Psoas muscle (tissue), 8 donors: ENCODE results near the gene MED25. TPM values are rescaled to one million over a fixed set of nuclear protein-coding genes. Genes with fewer than 3 reads are reported as not detected.

Experiments
- ATAC-seq, 4 donors: fragments of 200-7000 bp; cut with Tn5 transposase; one replicate each; pipeline ENCODE4 v1.9.1; 2020; ENCODE audit warnings: moderate library complexity in 3 of 4, mild to moderate bottlenecking in 2 of 4
- DNase-seq, 2 donors: peaks; one replicate each; pipeline ENCODE4 v3.0.0-alpha.2; 2020
- H3K27ac ChIP-seq: fragments of 200-600 bp; one replicate; pipeline ENCODE4 v1.8.0; 2022
- H3K27me3 ChIP-seq, 3 donors: fragments of 200-600 bp in 1 of 3; one replicate each; pipeline versions ENCODE4 v1.6.1 to v1.8.0; 2013 to 2022; ENCODE audit warnings: low read length in 2 of 3, mild to moderate bottlenecking in 2 of 3, moderate library complexity in 1 of 3; ENCODE audit not compliant: insufficient read depth in 3 of 3
- H3K36me3 ChIP-seq, 2 donors: fragments of 200-600 bp in 1 of 2; one replicate each; pipeline versions ENCODE4 v1.6.1 to v1.8.0; 2013 to 2022; ENCODE audit warnings: low read depth in 1 of 2, mild to moderate bottlenecking in 1 of 2, moderate library complexity in 1 of 2; ENCODE audit not compliant: insufficient read depth in 1 of 2
- H3K4me1 ChIP-seq: fragments of 200-600 bp; one replicate; pipeline ENCODE4 v1.8.0; 2022
- H3K4me3 ChIP-seq: fragments of 200-600 bp; one replicate; pipeline ENCODE4 v1.8.0; 2022; ENCODE audit warnings: mild to moderate bottlenecking
- H3K9me3 ChIP-seq: fragments of 200-600 bp; one replicate; pipeline ENCODE4 v1.8.0; 2022
- CTCF ChIP-seq: fragments of 200-600 bp; IDR thresholded peaks from one replicate; pipeline ENCODE4 v1.8.0; 2022; ENCODE audit warnings: antibody characterized with exemption
- WGBS, 3 donors: extraction: QIAGEN DNeasy Blood & Tissue Kit; methylation state at CpG; one replicate each; pipeline versions ENCODE4 v1.1.6 to v1.1.7; 2013; 5-methylcytosine and 5-hydroxymethylcytosine counted together
- intact Hi-C, 2 donors: fragments of 100-400 bp; cut with DNase I; formaldehyde crosslinking; loops; one replicate each; pipeline versions ENCODE4 v1.11.0 to v1.14.2; 2022
- polyA plus RNA-seq, 3 donors: library from polyadenylated mRNA; stranded (reverse); fragments of 200-250 nt; gene quantifications; one replicate each; pipeline ENCODE4 v1.2.3, GENCODE V29; 2013
- total RNA-seq, 4 donors: library from RNA; stranded (reverse); fragmentation: NEBNext Ultra II Directional in 2 of 4; extraction: Animal tissue kit (Norgen Biotek cat#: 25700) in 2 of 4; gene quantifications; one replicate each; pipeline versions ENCODE4 v1.2.1 to v1.2.4, GENCODE V29; 2021 to 2023
- donor health status: healthy with polysubstance abuse.
- donor health status: DM: no; HTN: no; CAD: no; lungs with moderate emphysema.
- donor health status: Bipolar disorder and iron deficiency.
- donor health status: healthy.
- donor health status: DM: yes; HTN: yes; CAD: no.
- donor health status: DM: no; HTN: no; CAD: no.
- donor health status: DM: no; HTN: no; CAD: no.
- donor health status: DM: yes; HTN: yes; CAD: no.

Gene MED25
- total and polyA plus RNA-seq, 7 donors, result 24.5 to 125 (median 76.8) TPM

- no peak for TF ChIP-seq CTCF
- no peak overlapping the region for H3K4me3 ChIP-seq
- no peaks in the 10 kb centered on the region for H3K27me3 ChIP-seq
- DNase-seq (peak in 1 of 2 donors; percentile 51), ATAC-seq (no peak)
- H3K27ac ChIP-seq, result no peak overlapping the region
- no peaks in the 10 kb centered on the region for H3K9me3 ChIP-seq
- peaks cover 15% of the 10 kb centered on the region for H3K4me1 ChIP-seq
- 94 to 98% (median 94%) methylated on average over 16 to 17 of the region's 17 CpGs for WGBS, 3 donors
- intact Hi-C loops, result no loop called here
- H3K36me3 ChIP-seq, result peaks cover 14 to 78% of the 10 kb centered on the region in 2 donors
Measured at GRCh38 chr19:49881186-49881585, 63.1 kb downstream of the MED25 start.

GRCh38 chr19:49881672-49882394 is 63.7 kb downstream of the MED25 start:
- intact Hi-C loops, result no loop called here
- ATAC-seq (no peak), DNase-seq (peak in 1 of 2 donors; percentile 52)
- Histone ChIP-seq H3K9me3 (no peaks in the 10 kb centered on the region), H3K4me3 (no peak overlapping the region), H3K4me1 (peaks cover 15% of the 10 kb centered on the region), H3K36me3 (peaks cover 14 to 83% of the 10 kb centered on the region in 2 donors), H3K27ac (no peak overlapping the region), H3K27me3 (no peaks in the 10 kb centered on the region)
- 84 to 87% (median 85%) methylated on average over 31 of the region's 31 CpGs for WGBS, 3 donors
- no peak for TF ChIP-seq CTCF

- DNase-seq (no peak), ATAC-seq (no peak)
- Histone ChIP-seq H3K27me3 (no peaks in the 10 kb centered on the region), H3K36me3 (peaks cover 14 to 91% of the 10 kb centered on the region in 2 donors), H3K27ac (no peak overlapping the region), H3K4me1 (peaks cover 15% of the 10 kb centered on the region), H3K9me3 (no peaks in the 10 kb centered on the region), H3K4me3 (no peak overlapping the region)
- no peak for TF ChIP-seq CTCF
- 97 to 98% (median 98%) methylated on average over 14 of the region's 14 CpGs for WGBS, 3 donors
- intact Hi-C loops, result no loop called here
Measured at GRCh38 chr19:49882643-49883042, 64.6 kb downstream of the MED25 start.

- no peak for ATAC-seq
- no peaks in the 10 kb centered on the region for H3K9me3 ChIP-seq
- no peaks in the 10 kb centered on the region for H3K27me3 ChIP-seq
- intact Hi-C loops, result no loop called here
- TF ChIP-seq CTCF, result no peak
- no peak for DNase-seq
- H3K27ac ChIP-seq, result no peak overlapping the region
- 94 to 98% (median 98%) methylated on average over 5 of the region's 5 CpGs for WGBS, 3 donors
- peaks cover 14 to 96% of the 10 kb centered on the region in 2 donors for H3K36me3 ChIP-seq
- H3K4me3 ChIP-seq, result no peak overlapping the region
- H3K4me1 ChIP-seq, result peaks cover 14% of the 10 kb centered on the region
Measured at GRCh38 chr19:49883094-49883493, 65.0 kb downstream of the MED25 start.

GRCh38 chr19:49884109-49884508 is 66.0 kb downstream of the MED25 start:
- DNase-seq (peak in 1 of 2 donors; percentile 54), ATAC-seq (no peak)
- Histone ChIP-seq H3K4me3 (no peak overlapping the region), H3K27me3 (no peaks in the 10 kb centered on the region), H3K27ac (no peak overlapping the region), H3K9me3 (no peaks in the 10 kb centered on the region), H3K4me1 (peaks cover 4% of the 10 kb centered on the region), H3K36me3 (peaks cover 14 to 96% of the 10 kb centered on the region in 2 donors)
- whole genome bisulfite sequencing, 3 donors, result 92 to 97% (median 93%) methylated on average over 12 to 18 of the region's 18 CpGs
- no peak for TF ChIP-seq CTCF
- intact Hi-C loops, result no loop called here
